OCI-LY3 (cell line): Measurements from ENCODE around the gene SHROOM1.

Experiments
- EZH2phosphoT487 ChIP-seq: fragments of 200-600 bp; shearing (Covaris generic); IDR thresholded peaks from 2 replicates; pipeline ENCODE4 v1.6.1; 2018; ENCODE audit warnings: antibody characterized with exemption, mixed run types, low read depth
- TF ChIP-seq, protein P1 (sequence below): fragments of 200-600, 300-600 bp; sonication (generic); IDR thresholded peaks from 2 replicates; pipeline ENCODE4 v1.5.1; 2014; ENCODE audit warnings: antibody characterized with exemption, low read length, low read depth

DNA sequence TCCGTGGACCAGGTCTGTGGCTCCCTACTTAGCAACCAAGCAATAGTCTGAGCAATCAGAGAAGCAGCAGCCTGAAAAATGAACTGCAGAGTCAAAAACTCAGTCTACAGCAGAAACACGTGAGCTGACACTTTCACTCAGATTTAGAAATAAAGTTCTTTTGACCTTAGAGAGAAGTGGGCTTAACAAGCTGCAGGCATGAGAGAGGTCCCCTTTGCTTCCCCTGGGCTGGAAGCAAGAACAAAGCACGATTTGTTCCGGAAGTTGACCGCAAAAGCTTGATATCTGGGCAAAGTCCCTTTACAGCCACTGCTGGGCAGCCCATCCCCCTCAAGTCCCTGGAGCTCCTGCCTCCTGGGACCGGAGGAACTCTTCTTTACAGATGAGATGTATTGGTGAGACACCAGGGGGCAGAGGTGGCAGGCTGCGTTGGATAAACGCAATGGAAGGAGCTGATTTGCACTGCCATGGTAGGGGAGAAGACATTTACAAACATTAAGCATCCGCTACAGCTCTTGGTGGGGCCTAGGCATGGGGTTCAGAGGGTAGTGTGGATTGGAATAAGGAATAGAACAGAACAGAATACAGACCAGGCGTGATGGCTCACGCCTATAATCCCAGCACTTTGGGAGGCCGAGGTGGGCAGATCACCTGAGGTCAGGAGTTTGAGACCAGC, 23.1 kb downstream of the SHROOM1 start:
- TF ChIP-seq, protein P1, sequence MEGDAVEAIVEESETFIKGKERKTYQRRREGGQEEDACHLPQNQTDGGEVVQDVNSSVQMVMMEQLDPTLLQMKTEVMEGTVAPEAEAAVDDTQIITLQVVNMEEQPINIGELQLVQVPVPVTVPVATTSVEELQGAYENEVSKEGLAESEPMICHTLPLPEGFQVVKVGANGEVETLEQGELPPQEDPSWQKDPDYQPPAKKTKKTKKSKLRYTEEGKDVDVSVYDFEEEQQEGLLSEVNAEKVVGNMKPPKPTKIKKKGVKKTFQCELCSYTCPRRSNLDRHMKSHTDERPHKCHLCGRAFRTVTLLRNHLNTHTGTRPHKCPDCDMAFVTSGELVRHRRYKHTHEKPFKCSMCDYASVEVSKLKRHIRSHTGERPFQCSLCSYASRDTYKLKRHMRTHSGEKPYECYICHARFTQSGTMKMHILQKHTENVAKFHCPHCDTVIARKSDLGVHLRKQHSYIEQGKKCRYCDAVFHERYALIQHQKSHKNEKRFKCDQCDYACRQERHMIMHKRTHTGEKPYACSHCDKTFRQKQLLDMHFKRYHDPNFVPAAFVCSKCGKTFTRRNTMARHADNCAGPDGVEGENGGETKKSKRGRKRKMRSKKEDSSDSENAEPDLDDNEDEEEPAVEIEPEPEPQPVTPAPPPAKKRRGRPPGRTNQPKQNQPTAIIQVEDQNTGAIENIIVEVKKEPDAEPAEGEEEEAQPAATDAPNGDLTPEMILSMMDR = peak; percentile 25; the same call in 1 of the 2 replicates
- no peak for TF ChIP-seq EZH2phosphoT487
